ENCODE data around the gene DLL1.
"Not testable (repeated sequence)": the region's sequence is repeated elsewhere in the genome, so short reads cannot be mapped to it uniquely, and the experiment has no call there.

DLL1 gene

GRCh38 chr6:170268216-170269129, 22.4 kb downstream of the DLL1 start:
- H3K36me3 Mint-ChIP-seq, result peaks cover 11% of the 10 kb centered on the region
- no peak for DNase-seq (ENCODE audit: low spot score in 2 of 2)
- no peak overlapping the region for H3K4me3 Mint-ChIP-seq
- H3K4me1 Mint-ChIP-seq, result peaks cover 22% of the 10 kb centered on the region
- no peak overlapping the region for H3K27ac Mint-ChIP-seq
- H3K9me3 Mint-ChIP-seq, result no peaks in the 10 kb centered on the region
- ATAC-seq, result no peak

- ATAC-seq, result no peak
- H3K36me3 Mint-ChIP-seq, result peaks cover 11% of the 10 kb centered on the region
- H3K4me1 Mint-ChIP-seq, result peaks cover 21% of the 10 kb centered on the region
- H3K4me3 Mint-ChIP-seq, result no peak overlapping the region
- H3K27ac Mint-ChIP-seq, result no peak overlapping the region
- H3K9me3 Mint-ChIP-seq, result no peaks in the 10 kb centered on the region
- DNase-seq (ENCODE audit: low spot score in 2 of 2), result no peak
Measured at GRCh38 chr6:170267688-170268087, 23.2 kb downstream of the DLL1 start.

DNA sequence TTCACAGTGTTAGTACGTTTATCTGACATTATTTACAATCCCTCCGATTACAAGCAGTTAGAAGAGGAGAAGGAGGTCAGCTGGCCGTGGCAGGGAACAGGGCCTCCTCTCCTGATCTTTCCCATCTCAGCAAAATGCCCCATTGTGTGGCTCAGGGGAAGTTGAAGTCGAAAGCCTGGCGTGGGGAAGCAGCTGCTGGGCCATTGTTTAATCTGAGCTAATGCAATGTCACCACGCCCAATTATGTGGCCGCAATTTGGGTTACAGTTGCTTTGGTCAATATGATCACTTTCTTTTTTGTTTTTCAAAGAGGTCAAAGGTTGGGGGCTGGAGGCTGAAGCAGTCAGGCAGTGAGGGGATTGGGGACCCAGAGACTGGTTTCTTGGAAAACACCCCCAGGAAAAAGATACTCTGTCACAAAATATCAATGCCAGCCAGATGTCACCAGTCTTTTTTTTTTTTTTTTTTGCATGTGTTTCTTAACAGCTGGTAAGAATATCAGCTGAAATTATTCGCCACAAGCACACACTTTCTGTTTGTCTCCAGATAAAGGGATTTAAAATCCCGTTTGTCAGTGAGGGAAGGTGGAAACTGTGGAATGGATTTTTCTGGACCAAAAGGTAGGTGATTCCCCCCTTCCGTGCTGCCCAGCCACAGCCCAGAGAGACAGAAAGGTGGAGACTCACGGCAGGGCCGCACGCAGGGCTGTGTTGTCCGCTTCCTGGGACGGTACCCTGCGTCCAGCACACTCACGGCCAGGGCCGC, 24.6 kb downstream of the DLL1 start:
- Mint-ChIP-seq H3K4me3 (no peak overlapping the region), H3K9me3 (no peaks in the 10 kb centered on the region), H3K36me3 (peaks cover 8% of the 10 kb centered on the region), H3K27ac (no peak overlapping the region), H3K4me1 (peaks cover 7% of the 10 kb centered on the region)
- ATAC-seq (no peak), DNase-seq (ENCODE audit: low spot score in 2 of 2) (no peak)

GRCh38 chr6:170265655-170266054, 25.2 kb downstream of the DLL1 start:
- Mint-ChIP-seq H3K9me3 (no peaks in the 10 kb centered on the region), H3K4me3 (no peak overlapping the region), H3K4me1 (peaks cover 4% of the 10 kb centered on the region), H3K36me3 (peaks cover 6% of the 10 kb centered on the region), H3K27ac (no peak overlapping the region)
- DNase-seq (ENCODE audit: low spot score in 2 of 2) (no peak), ATAC-seq (no peak)

- not testable (repeated sequence) for H3K27ac Mint-ChIP-seq; H3K36me3 Mint-ChIP-seq; H3K9me3 Mint-ChIP-seq; DNase-seq (ENCODE audit: low spot score in 2 of 2); ATAC-seq; H3K4me1 Mint-ChIP-seq; H3K4me3 Mint-ChIP-seq
Measured at GRCh38 chr6:170264644-170265043, 26.2 kb downstream of the DLL1 start.

- no peak for ATAC-seq
- peaks cover 4% of the 10 kb centered on the region for H3K4me1 Mint-ChIP-seq
- H3K27ac Mint-ChIP-seq, result no peak overlapping the region
Measured at GRCh38 chr6:170264086-170264485, 26.8 kb downstream of the DLL1 start.

GRCh38 chr6:170263410-170263809, 27.5 kb downstream of the DLL1 start:
- Mint-ChIP-seq H3K27ac (no peak overlapping the region), H3K36me3 (peaks cover 6% of the 10 kb centered on the region), H3K4me1 (peaks cover 4% of the 10 kb centered on the region), H3K4me3 (no peak overlapping the region), H3K9me3 (no peaks in the 10 kb centered on the region)
- ATAC-seq (no peak), DNase-seq (ENCODE audit: low spot score in 2 of 2) (no peak)

More at GRCh38 chr6:170264086-170264485, 26.8 kb downstream of the DLL1 start:
- Mint-ChIP-seq H3K4me3 (no peak overlapping the region), H3K36me3 (peaks cover 6% of the 10 kb centered on the region), H3K9me3 (no peaks in the 10 kb centered on the region)
- no peak for DNase-seq (ENCODE audit: low spot score in 2 of 2)

DNA sequence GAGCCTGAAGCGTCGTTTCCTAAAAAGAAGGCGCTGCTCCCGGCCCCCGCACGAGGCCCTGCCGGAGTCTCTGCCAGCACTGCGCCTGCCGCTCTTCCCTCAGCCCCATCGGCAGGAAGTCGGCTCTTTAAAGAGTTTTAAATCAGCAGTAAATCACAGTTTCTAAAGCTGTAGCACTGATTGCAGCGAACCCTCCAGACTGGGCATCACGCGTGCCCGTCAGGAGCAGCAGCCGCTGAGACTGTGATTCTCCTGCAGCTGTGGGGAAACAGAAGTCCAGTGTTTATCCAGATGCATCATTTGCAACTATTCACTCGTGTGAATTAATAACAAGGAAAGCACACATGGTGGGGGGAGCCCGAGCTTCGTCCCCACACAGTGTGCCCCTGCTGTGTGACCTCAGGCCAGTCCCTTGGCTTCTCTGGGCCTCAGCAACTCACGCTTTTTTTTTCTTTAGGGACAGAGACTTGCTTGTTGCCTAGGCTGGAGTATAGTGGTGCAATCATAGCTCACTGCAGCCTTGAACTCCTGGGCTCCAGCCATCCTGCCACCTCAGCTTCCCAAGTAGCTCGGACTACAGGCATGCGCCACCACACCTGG, 28.3 kb downstream of the DLL1 start:
- H3K4me3 Mint-ChIP-seq, result no peak overlapping the region
- peaks cover 6% of the 10 kb centered on the region for H3K36me3 Mint-ChIP-seq
- H3K4me1 Mint-ChIP-seq, result peaks cover under 1% of the 10 kb centered on the region
- no peaks in the 10 kb centered on the region for H3K9me3 Mint-ChIP-seq
- ATAC-seq, result no peak
- DNase-seq (ENCODE audit: low spot score in 2 of 2), result no peak
- no peak overlapping the region for H3K27ac Mint-ChIP-seq

DNA sequence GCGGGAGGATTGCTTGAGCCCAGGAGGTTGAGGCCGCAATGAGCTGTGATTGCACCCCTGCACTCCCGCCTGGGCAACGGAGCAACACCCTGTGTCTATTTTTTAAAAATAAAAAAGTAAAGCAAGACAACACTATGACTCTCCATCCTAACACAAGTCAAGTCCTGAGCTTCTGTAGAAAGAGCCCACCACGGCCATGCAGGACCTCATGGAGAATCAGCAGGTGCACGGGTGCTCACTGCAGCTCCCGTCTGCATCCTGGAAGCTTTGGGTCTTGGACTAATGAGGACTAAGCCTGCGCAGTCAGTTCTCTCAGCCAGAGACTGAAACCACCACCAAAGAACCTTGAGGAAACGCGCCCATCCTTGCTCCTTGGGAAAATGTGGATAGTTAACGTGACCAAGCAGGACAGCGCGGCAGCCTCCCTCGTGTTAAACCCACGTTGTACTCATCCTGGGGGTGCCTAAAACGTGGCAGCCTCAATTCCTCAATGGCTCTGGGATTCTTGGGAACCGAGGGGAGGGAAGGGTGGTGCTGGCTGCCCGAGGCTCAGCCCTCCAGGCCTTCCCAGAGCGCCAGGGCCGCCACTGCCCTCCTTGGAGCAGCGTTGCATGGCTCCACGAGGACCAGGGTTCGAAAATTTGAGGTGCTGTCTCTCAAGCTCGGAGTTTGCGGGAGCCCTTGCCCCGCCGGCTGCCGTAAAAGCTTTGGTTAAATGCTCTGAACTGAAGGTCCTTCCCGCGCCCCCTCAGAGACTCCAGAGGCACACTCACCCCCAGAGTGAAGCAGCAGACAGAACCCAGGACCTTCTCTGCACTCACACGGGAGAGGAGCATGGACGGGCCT, 29.0 kb downstream of the DLL1 start:
- Mint-ChIP-seq H3K27ac (no peak overlapping the region), H3K9me3 (no peaks in the 10 kb centered on the region), H3K4me3 (no peak overlapping the region), H3K4me1 (no peaks in the 10 kb centered on the region), H3K36me3 (peaks cover 6% of the 10 kb centered on the region)
- ATAC-seq, result no peak
- no peak for DNase-seq (ENCODE audit: low spot score in 2 of 2)

GRCh38 chr6:170260686-170261085, 30.2 kb downstream of the DLL1 start:
- no peak overlapping the region for H3K4me3 Mint-ChIP-seq
- no peaks in the 10 kb centered on the region for H3K4me1 Mint-ChIP-seq
- no peak for ATAC-seq

DNA sequence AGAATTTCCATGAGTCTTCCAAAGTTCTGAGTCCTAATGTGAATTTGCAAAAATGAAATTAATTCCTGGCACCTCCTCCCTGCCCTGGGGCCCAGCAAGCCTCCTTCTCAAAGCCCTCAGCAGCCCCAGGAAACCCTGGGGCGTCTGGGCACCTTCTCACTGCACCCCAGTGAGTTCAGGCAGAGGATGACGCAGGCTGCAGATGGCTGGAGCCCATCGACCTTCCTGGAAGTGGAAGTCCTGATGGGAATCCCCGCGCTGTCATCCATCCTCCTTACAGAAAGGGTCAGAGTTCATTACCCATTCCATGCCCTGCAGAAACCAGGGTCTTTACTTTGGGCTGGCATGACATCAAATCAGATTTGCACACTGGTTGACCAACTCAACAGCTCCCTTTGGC, 31.6 kb downstream of the DLL1 start:
- Mint-ChIP-seq H3K4me3 (no peak overlapping the region), H3K9me3 (no peaks in the 10 kb centered on the region), H3K4me1 (no peaks in the 10 kb centered on the region)

More at GRCh38 chr6:170260686-170261085, 30.2 kb downstream of the DLL1 start:
- no peaks in the 10 kb centered on the region for H3K9me3 Mint-ChIP-seq
- H3K27ac Mint-ChIP-seq, result no peak overlapping the region
- H3K36me3 Mint-ChIP-seq, result peaks cover 6% of the 10 kb centered on the region
- DNase-seq (ENCODE audit: low spot score in 2 of 2), result no peak

DNA sequence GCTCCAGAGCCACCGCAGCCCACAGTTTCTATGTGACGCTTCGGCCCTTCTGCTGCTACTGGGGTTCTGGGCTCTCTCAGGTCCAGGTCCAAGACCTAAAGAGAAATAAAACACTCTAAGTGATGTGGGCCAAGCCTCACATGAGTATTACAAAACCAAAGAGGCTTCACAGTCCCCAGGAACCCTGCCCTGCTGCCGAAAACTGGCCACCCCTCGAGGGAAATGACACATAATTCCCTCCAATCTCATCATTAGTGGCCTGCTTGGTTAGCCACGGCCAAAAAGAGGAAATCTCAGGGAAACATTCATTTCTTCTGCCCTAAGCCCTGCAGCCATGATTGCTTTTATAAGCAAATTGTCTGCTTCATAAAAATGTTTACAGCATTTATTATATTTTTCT, 32.5 kb downstream of the DLL1 start:
- DNase-seq (ENCODE audit: low spot score in 2 of 2), result no peak
- no peak overlapping the region for H3K27ac Mint-ChIP-seq
- H3K36me3 Mint-ChIP-seq, result no peaks in the 10 kb centered on the region
- H3K4me1 Mint-ChIP-seq, result no peaks in the 10 kb centered on the region
- H3K9me3 Mint-ChIP-seq, result no peaks in the 10 kb centered on the region
- no peak for ATAC-seq
- no peak overlapping the region for H3K4me3 Mint-ChIP-seq

More for the DNA sequence above, 31.6 kb downstream of the DLL1 start:
- DNase-seq (ENCODE audit: low spot score in 2 of 2) (no peak), ATAC-seq (no peak)
- Mint-ChIP-seq H3K36me3 (peaks cover 2% of the 10 kb centered on the region), H3K27ac (no peak overlapping the region)

GRCh38 chr6:170257376-170257775, 33.5 kb downstream of the DLL1 start:
- DNase-seq (ENCODE audit: low spot score in 2 of 2), result no peak
- no peaks in the 10 kb centered on the region for H3K4me1 Mint-ChIP-seq

DNA sequence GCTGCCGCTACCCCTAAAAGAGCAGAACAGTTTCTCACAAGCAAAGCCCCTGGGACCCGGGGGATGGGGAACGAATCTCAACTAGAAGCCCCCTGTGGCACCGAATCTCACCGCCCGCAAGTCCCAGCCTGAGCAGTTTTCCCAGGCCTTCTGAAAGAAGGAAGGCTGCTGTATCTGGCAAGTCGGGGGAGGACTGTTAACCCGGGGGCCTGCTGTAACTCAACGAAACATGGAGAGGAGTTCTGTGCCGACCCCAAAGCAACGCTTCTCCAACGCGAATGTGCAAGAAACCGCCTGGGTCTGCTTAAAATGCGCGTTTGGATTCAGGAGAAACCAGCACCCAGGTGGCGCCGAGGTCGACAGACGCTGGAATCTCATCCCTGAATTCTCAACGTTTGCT, 34.2 kb downstream of the DLL1 start:
- H3K36me3 Mint-ChIP-seq, result no peaks in the 10 kb centered on the region
- H3K9me3 Mint-ChIP-seq, result no peaks in the 10 kb centered on the region
- ATAC-seq (no peak), DNase-seq (ENCODE audit: low spot score in 2 of 2) (no peak)
- no peak overlapping the region for H3K4me3 Mint-ChIP-seq
- H3K4me1 Mint-ChIP-seq, result no peaks in the 10 kb centered on the region
- H3K27ac Mint-ChIP-seq, result no peak overlapping the region

More at GRCh38 chr6:170257376-170257775, 33.5 kb downstream of the DLL1 start:
- no peaks in the 10 kb centered on the region for H3K9me3 Mint-ChIP-seq
- no peak for ATAC-seq
- H3K36me3 Mint-ChIP-seq, result no peaks in the 10 kb centered on the region
- H3K27ac Mint-ChIP-seq, result no peak overlapping the region
- H3K4me3 Mint-ChIP-seq, result no peak overlapping the region
